Measurements from ENCODE around the gene NKX6-1.

DNA sequence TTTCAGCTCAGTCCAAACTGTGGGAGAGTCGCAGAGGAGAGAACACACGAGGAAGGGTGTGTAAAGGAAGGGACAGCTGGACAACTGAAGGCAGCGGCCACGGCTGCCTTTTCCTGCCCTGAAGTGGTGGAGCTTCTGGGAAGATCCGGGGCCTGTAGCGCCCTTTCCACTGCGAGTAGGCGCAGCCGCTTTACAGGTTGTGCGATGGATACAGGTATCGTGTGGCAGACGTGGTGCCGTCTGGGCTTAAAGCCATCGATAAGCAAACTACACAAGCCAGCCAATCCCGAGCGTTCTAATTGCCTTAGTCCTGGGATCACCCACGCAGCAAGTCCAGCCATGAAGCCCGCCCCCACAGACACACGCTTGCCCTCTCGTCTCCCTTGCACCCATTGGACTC, 15.4 kb downstream of the NKX6-1 start:
- no peak for TF ChIP-seq RARB (CRISPR knock-in tag; IDR thresholded peaks at IDR 0.05)
- TF ChIP-seq, protein P1, sequence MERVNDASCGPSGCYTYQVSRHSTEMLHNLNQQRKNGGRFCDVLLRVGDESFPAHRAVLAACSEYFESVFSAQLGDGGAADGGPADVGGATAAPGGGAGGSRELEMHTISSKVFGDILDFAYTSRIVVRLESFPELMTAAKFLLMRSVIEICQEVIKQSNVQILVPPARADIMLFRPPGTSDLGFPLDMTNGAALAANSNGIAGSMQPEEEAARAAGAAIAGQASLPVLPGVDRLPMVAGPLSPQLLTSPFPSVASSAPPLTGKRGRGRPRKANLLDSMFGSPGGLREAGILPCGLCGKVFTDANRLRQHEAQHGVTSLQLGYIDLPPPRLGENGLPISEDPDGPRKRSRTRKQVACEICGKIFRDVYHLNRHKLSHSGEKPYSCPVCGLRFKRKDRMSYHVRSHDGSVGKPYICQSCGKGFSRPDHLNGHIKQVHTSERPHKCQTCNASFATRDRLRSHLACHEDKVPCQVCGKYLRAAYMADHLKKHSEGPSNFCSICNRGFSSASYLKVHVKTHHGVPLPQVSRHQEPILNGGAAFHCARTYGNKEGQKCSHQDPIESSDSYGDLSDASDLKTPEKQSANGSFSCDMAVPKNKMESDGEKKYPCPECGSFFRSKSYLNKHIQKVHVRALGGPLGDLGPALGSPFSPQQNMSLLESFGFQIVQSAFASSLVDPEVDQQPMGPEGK (CRISPR knock-in tag; IDR thresholded peaks at IDR 0.05; ENCODE audit: borderline replicate concordance), result no peak
- TF ChIP-seq ZFP3 (CRISPR knock-in tag; IDR thresholded peaks at IDR 0.05), result no peak
- no peak for TF ChIP-seq CSDC2 (CRISPR knock-in tag; IDR thresholded peaks at IDR 0.05)
- TF ChIP-seq PPARA (CRISPR knock-in tag; IDR thresholded peaks at IDR 0.05; ENCODE audit: borderline replicate concordance), result no peak

Measured in SK-N-SH treated with all-trans-retinoic acid at 6 μM for 48 hours (cell line).